HepG2 (cell line): ENCODE results near the gene GANC. TPM values are rescaled to one million over a fixed set of nuclear protein-coding genes. Genes with fewer than 3 reads are reported as not detected.

Experiments
- ATAC-seq: fragments of 200-7000 bp; cut with Tn5 transposase; 3 replicates; pipeline ENCODE4 v1.9.1; 2020; ENCODE audit warnings: mild to moderate bottlenecking, moderate library complexity
- BruUV-seq: library from RNA; stranded (reverse); fragments of 400-500 nt; replicated peaks from 2 replicates; lab custom pipeline; 2021; lab: Mats Ljungman, UMichigan
- CTCF ChIA-PET: fragments of 300-600 bp; formaldehyde crosslinking; extraction: SDS; loops from one replicate; lab custom pipeline; 2021; ENCODE audit warnings: low total read pairs, inconsistent platforms, low intra/inter-chr PET ratio; lab: Yijun Ruan, JAX
- POLR2A ChIA-PET: fragments of 350-600 bp; sonication (Branson Sonifier 250); formaldehyde crosslinking; loops from one replicate; lab custom pipeline; 2020; ENCODE audit warnings: antibody characterized with exemption, inconsistent platforms; lab: Yijun Ruan, JAX
- DNase-seq: peaks from one replicate; pipeline ENCODE4 v3.0.0-alpha.2; 2015; ENCODE audit warnings: low spot score
- FAIRE-seq: peaks from 3 replicates; lab custom pipeline; 2011; peaks lifted over from hg19 to GRCh38; lab: Jason Lieb, UNC
- H2AFZ ChIP-seq: one replicate; pipeline ENCODE4 v1.6.1; 2011; ENCODE audit warnings: low read length, inconsistent platforms
- H3K27ac ChIP-seq: fragments of 300-600 bp; 3 replicates; pipeline ENCODE4 v1.8.0; 2011; ENCODE audit warnings: mixed run types, mild to moderate bottlenecking, mixed read lengths, low read length, inconsistent platforms; ENCODE audit not compliant: insufficient read depth; ENCODE audit errors: extremely low read length
- H3K27me3 ChIP-seq, 2 experiments: fragments of 200-600 bp in 1 of 2; 2 replicates in 1 of 2; 3 replicates in 1 of 2; pipeline versions ENCODE4 v1.6.0 to v1.8.0; 2011; ENCODE audit warnings: low read length in 2 of 2, mild to moderate bottlenecking in 2 of 2, moderate library complexity in 2 of 2, inconsistent platforms in 1 of 2; ENCODE audit not compliant: insufficient read depth in 2 of 2, control insufficient read depth in 1 of 2
- H3K36me3 ChIP-seq, 2 experiments: fragments of 200-600 bp in 1 of 2; replicated peaks in 1 of 2; 2 replicates in 1 of 2; 3 replicates in 1 of 2; pipeline versions ENCODE4 v1.5.1 to v1.8.0; 2011; ENCODE audit warnings: low read length in 2 of 2, inconsistent platforms in 1 of 2; ENCODE audit not compliant: insufficient read depth in 2 of 2, control insufficient read depth in 1 of 2
- H3K4me1 ChIP-seq: 2 replicates; pipeline ENCODE4 v1.5.1; 2012; ENCODE audit warnings: low read length, inconsistent platforms; ENCODE audit not compliant: insufficient read depth
- H3K4me2 ChIP-seq: 2 replicates; pipeline ENCODE4 v1.6.0; 2011; ENCODE audit warnings: low read depth, low read length, inconsistent platforms
- H3K4me3 ChIP-seq, 3 experiments: fragments of 200-600 bp in 1 of 3; sonication (generic), shearing (Covaris generic) in 1 of 3; replicated peaks in 1 of 3; 2 replicates each; pipeline ENCODE4 v1.5.1; 2011 to 2016; ENCODE audit warnings: low read length in 3 of 3, inconsistent platforms in 2 of 3, low read depth in 2 of 3, mild to moderate bottlenecking in 2 of 3, control low read depth in 1 of 3, mixed read lengths in 1 of 3; ENCODE audit not compliant: insufficient read depth in 1 of 3
- H3K79me2 ChIP-seq: one replicate; pipeline ENCODE4 v1.6.1; 2011; ENCODE audit warnings: low read length, inconsistent platforms; ENCODE audit not compliant: insufficient read depth
- H3K9ac ChIP-seq: 2 replicates; pipeline ENCODE4 v1.6.0; 2011; ENCODE audit warnings: mild to moderate bottlenecking, low read depth, low read length, inconsistent platforms; ENCODE audit not compliant: insufficient read depth
- H3K9me3 ChIP-seq: 2 replicates; pipeline ENCODE4 v1.5.1; 2012; ENCODE audit warnings: mild to moderate bottlenecking, low read length
- H4K20me1 ChIP-seq: 2 replicates; pipeline ENCODE4 v1.6.0; 2011; ENCODE audit warnings: inconsistent platforms, mild to moderate bottlenecking, low read length, moderate library complexity; ENCODE audit not compliant: insufficient read depth
- BORCS8-MEF2B ChIP-seq: sonication (generic); formaldehyde crosslinking; IDR thresholded peaks from 2 replicates; pipeline ENCODE4 v1.8.0; 2022; ENCODE audit warnings: mild to moderate bottlenecking, missing genetic modification reagents
- CBFB ChIP-seq: sonication (generic); formaldehyde crosslinking; IDR thresholded peaks from 2 replicates; pipeline ENCODE4 v1.4.0; 2020; ENCODE audit warnings: missing genetic modification reagents
- EEA1 ChIP-seq: sonication (generic); formaldehyde crosslinking; IDR thresholded peaks from 2 replicates; pipeline ENCODE4 v1.5.1; 2020; ENCODE audit warnings: mild to moderate bottlenecking, missing genetic modification reagents, borderline replicate concordance
- HES4 ChIP-seq: sonication (generic); formaldehyde crosslinking; IDR thresholded peaks from 2 replicates; pipeline ENCODE4 v1.9.0; 2021; ENCODE audit warnings: mild to moderate bottlenecking, missing genetic modification reagents, borderline replicate concordance
- MTA3 ChIP-seq: sonication (generic); formaldehyde crosslinking; IDR thresholded peaks from 2 replicates; pipeline ENCODE4 v1.4.0; 2020; ENCODE audit warnings: missing genetic modification reagents
- REPIN1 ChIP-seq: sonication (generic); formaldehyde crosslinking; IDR thresholded peaks from 2 replicates; pipeline ENCODE4 v1.8.0; 2022; ENCODE audit warnings: missing genetic modification reagents, low read depth, mild to moderate bottlenecking, borderline replicate concordance
- SMAD3 ChIP-seq: sonication (generic); formaldehyde crosslinking; IDR thresholded peaks from 2 replicates; pipeline ENCODE4 v1.4.0; 2020; ENCODE audit warnings: missing genetic modification reagents
- SP1 ChIP-seq, 2 experiments: fragments of 450-650 bp in 1 of 2; sonication (generic) in 1 of 2; formaldehyde crosslinking in 1 of 2; IDR thresholded peaks; 2 replicates each; pipeline versions ENCODE4 v1.4.0 to v1.6.1; 2016 to 2020; ENCODE audit warnings: missing genetic modification reagents in 1 of 2
- TMF1 ChIP-seq: sonication (generic); formaldehyde crosslinking; IDR thresholded peaks from 2 replicates; pipeline ENCODE4 v1.8.1; 2022; ENCODE audit warnings: low read depth, missing genetic modification reagents
- WIZ ChIP-seq: sonication (generic); formaldehyde crosslinking; IDR thresholded peaks from 2 replicates; pipeline ENCODE4 v1.5.1; 2020; ENCODE audit warnings: mild to moderate bottlenecking, missing genetic modification reagents
- ZBTB21 ChIP-seq: sonication (generic); formaldehyde crosslinking; IDR thresholded peaks from 2 replicates; pipeline ENCODE4 v1.4.0; 2020; ENCODE audit warnings: missing genetic modification reagents
- ZNF280D ChIP-seq: sonication (generic); formaldehyde crosslinking; IDR thresholded peaks from 2 replicates; pipeline ENCODE4 v1.5.1; 2020; ENCODE audit warnings: mild to moderate bottlenecking, missing genetic modification reagents
- ZNF335 ChIP-seq: sonication (generic); formaldehyde crosslinking; IDR thresholded peaks from 2 replicates; pipeline ENCODE4 v1.4.0; 2020; ENCODE audit warnings: missing genetic modification reagents
- ZNF414 ChIP-seq: sonication (generic); formaldehyde crosslinking; IDR thresholded peaks from 2 replicates; pipeline ENCODE4 v1.5.0; 2020; ENCODE audit warnings: missing genetic modification reagents
- ZNF530 ChIP-seq: sonication (generic); formaldehyde crosslinking; IDR thresholded peaks from 2 replicates; pipeline ENCODE4 v1.5.0; 2020; ENCODE audit warnings: low read depth, mild to moderate bottlenecking, missing genetic modification reagents
- ZNF549 ChIP-seq: sonication (generic); formaldehyde crosslinking; IDR thresholded peaks from 2 replicates; pipeline ENCODE4 v1.5.0; 2020; ENCODE audit warnings: missing genetic modification reagents
- ZUFSP ChIP-seq: sonication (generic); formaldehyde crosslinking; IDR thresholded peaks from 2 replicates; pipeline ENCODE4 v1.9.0; 2021; ENCODE audit warnings: missing genetic modification reagents, mild to moderate bottlenecking, borderline replicate concordance
- WGBS: methylation state at CpG from one replicate; pipeline ENCODE4 v1.1.6; 2017; ENCODE audit warnings: low lambda C conversion rate; 5-methylcytosine and 5-hydroxymethylcytosine counted together
- in situ Hi-C: cut with HindIII; loops from 2 replicates; pipeline ENCODE4 v1.10.0; 2017; ENCODE audit warnings: low pct_unique_long_range_greater_than_20kb; ENCODE audit not compliant: extremely low pct_ligation_motif_present
- intact Hi-C: fragments of 100-400 bp; cut with micrococcal nuclease; formaldehyde crosslinking; loops from one replicate; pipeline ENCODE4 v1.10.0; 2022; ENCODE audit not compliant: unreplicated experiment
- polyA plus RNA-seq, 8 experiments: library from polyadenylated mRNA; depleted of rRNA in 3 of 8; stranded (reverse) in 7 of 8; unstranded in 1 of 8; fragments of >200 nt; fragmentation: Illumina TruSeq in 4 of 8; extraction: Trizol in 4 of 8; gene quantifications; 2 replicates each; pipeline versions ENCODE4 v1.2.1 to v1.2.3, GENCODE V29; 2011 to 2016; ENCODE audit warnings: low read depth in 4 of 8, missing spikeins in 1 of 8, mixed read lengths in 1 of 8; ENCODE audit not compliant: insufficient read depth in 1 of 8
- total RNA-seq, 5 experiments: library from RNA; depleted of rRNA; stranded (reverse); fragments of >200 nt; fragmentation: Illumina TruSeq; extraction: Trizol; gene quantifications; 2 replicates each; pipeline ENCODE4 v1.2.3, GENCODE V29; 2016; ENCODE audit warnings: low read depth in 1 of 5

GANC gene
- total and polyA plus RNA-seq, 2 of the 13 experiments (the other 11 are each of a cell fraction or from before 2014, with no cell fraction given) = 17.0 to 21.0 TPM

- H2AFZ ChIP-seq = no peak overlapping the region
- no peak overlapping the region for H3K4me3 ChIP-seq
- in situ Hi-C loops (no loop called here), intact Hi-C loops (no loop called here)
- CTCF ChIA-PET = no interaction called here
- H3K79me2 ChIP-seq = no peaks in the 10 kb centered on the region
- POLR2A ChIA-PET = interaction anchor here (1.6 kb wide), 1 partner anchor 9 kb away, joined by 5 read pairs; no protein-coding TSS in a partner anchor
- no peak overlapping the region for H3K4me2 ChIP-seq
- BruUV-seq = no TSS peak
- no peaks in the 10 kb centered on the region for H3K36me3 ChIP-seq
- FAIRE-seq (no peak), ATAC-seq (no peak), DNase-seq (no peak)
- H4K20me1 ChIP-seq = no peaks in the 10 kb centered on the region
- no peak for TF ChIP-seq REPIN1
- no peak for TF ChIP-seq ZNF549 (CRISPR knock-in tag)
- TF ChIP-seq ZNF530 (CRISPR knock-in tag) = no peak
- TF ChIP-seq ZBTB21 (CRISPR knock-in tag) = no peak
- no peak for TF ChIP-seq TMF1 (CRISPR knock-in tag)
- TF ChIP-seq ZNF414 = no peak
- TF ChIP-seq SMAD3 (CRISPR knock-in tag) = no peak
- no peak for TF ChIP-seq BORCS8-MEF2B (CRISPR knock-in tag)
- no peak for TF ChIP-seq ZNF335 (CRISPR knock-in tag)
- no peak for TF ChIP-seq CBFB
- TF ChIP-seq ZUFSP (CRISPR knock-in tag) = no peak
- TF ChIP-seq WIZ (CRISPR knock-in tag) = no peak
- TF ChIP-seq HES4 = no peak
- TF ChIP-seq EEA1 (CRISPR knock-in tag) = no peak
- no peak for TF ChIP-seq MTA3 (CRISPR knock-in tag)
- TF ChIP-seq SP1 (IDR thresholded peaks at IDR 0.05) = no peak
- no peak for TF ChIP-seq SP1 (CRISPR knock-in tag; IDR thresholded peaks at IDR 0.05)
- no peak for TF ChIP-seq ZNF280D (CRISPR knock-in tag)
- no peaks in the 10 kb centered on the region for H3K9me3 ChIP-seq
- no peak overlapping the region for H3K9ac ChIP-seq
- H3K4me1 ChIP-seq = peaks cover 30% of the 10 kb centered on the region
- H3K27ac ChIP-seq = no peak overlapping the region
- no peaks in the 10 kb centered on the region for H3K27me3 ChIP-seq
- 94% methylated on average over 14 of the region's 24 CpGs for WGBS
These were observed 128.8 kb downstream of the GANC start for GRCh38 chr15:42401544-42402454.
